PFSK-1 (cell line): ENCODE data around the gene PDE8A.

Source experiments
- FOXP2 ChIP-seq: optimal IDR thresholded peaks from 2 replicates; pipeline ENCODE3; 2011; ENCODE audit warnings: borderline replicate concordance, control low read depth, inconsistent platforms; ENCODE audit not compliant: insufficient read depth; ENCODE audit errors: extremely low read length, extremely low read depth
- POLR2AphosphoS5 ChIP-seq: IDR thresholded peaks from 2 replicates; pipeline ENCODE4 v1.6.1; 2012; ENCODE audit warnings: low read depth, mild to moderate bottlenecking, control low read depth, low read length, moderate library complexity
- SIN3A ChIP-seq: IDR thresholded peaks from 2 replicates; pipeline ENCODE4 v1.6.1; 2012; ENCODE audit warnings: mild to moderate bottlenecking, low read length, moderate library complexity, borderline replicate concordance; ENCODE audit not compliant: insufficient read depth
- TAF1 ChIP-seq: IDR thresholded peaks from 2 replicates; pipeline ENCODE4 v1.6.1; 2012; ENCODE audit warnings: low read length, control low read depth, borderline replicate concordance; ENCODE audit not compliant: insufficient read depth
- TF ChIP-seq, protein P1 (sequence below), 2 experiments: IDR thresholded peaks; 2 replicates each; pipeline versions ENCODE4 v1.6.1 to v1.8.0; 2011 to 2012; ENCODE audit warnings: low read depth in 2 of 2, low read length in 2 of 2, control low read depth in 1 of 2, inconsistent platforms in 1 of 2, mild to moderate bottlenecking in 1 of 2, moderate library complexity in 1 of 2; ENCODE audit not compliant: insufficient read depth in 1 of 2

The PDE8A gene

DNA sequence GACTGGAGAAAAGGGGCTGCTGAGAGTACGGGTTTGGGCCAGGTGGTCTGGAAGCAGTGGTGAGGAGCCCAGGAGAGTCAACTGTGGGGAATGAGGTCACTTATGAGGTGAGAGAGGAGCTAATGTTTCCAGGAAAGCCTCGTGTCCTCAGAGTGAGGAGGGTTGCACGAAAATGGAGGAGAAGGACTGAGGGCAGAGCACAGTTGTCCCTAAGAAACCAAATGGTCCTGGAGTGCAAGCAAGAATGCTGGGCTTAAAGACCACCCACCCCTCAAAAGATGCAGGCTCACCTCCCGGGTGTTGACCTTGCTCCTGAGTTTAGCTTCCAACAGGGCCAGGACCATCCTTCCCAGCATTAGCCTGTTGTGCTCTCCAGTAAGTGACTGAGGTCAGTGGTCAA lies 133.2 kb downstream of the PDE8A start:
- no peak for TF ChIP-seq TAF1
- TF ChIP-seq FOXP2: no peak
- no peak for TF ChIP-seq SIN3A
- TF ChIP-seq, protein P1, sequence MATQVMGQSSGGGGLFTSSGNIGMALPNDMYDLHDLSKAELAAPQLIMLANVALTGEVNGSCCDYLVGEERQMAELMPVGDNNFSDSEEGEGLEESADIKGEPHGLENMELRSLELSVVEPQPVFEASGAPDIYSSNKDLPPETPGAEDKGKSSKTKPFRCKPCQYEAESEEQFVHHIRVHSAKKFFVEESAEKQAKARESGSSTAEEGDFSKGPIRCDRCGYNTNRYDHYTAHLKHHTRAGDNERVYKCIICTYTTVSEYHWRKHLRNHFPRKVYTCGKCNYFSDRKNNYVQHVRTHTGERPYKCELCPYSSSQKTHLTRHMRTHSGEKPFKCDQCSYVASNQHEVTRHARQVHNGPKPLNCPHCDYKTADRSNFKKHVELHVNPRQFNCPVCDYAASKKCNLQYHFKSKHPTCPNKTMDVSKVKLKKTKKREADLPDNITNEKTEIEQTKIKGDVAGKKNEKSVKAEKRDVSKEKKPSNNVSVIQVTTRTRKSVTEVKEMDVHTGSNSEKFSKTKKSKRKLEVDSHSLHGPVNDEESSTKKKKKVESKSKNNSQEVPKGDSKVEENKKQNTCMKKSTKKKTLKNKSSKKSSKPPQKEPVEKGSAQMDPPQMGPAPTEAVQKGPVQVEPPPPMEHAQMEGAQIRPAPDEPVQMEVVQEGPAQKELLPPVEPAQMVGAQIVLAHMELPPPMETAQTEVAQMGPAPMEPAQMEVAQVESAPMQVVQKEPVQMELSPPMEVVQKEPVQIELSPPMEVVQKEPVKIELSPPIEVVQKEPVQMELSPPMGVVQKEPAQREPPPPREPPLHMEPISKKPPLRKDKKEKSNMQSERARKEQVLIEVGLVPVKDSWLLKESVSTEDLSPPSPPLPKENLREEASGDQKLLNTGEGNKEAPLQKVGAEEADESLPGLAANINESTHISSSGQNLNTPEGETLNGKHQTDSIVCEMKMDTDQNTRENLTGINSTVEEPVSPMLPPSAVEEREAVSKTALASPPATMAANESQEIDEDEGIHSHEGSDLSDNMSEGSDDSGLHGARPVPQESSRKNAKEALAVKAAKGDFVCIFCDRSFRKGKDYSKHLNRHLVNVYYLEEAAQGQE (IDR thresholded peaks at IDR 0.05; ENCODE audit: insufficient read depth in 1 of 2, low read depth in 2 of 2, low read length in 2 of 2): no peak
- TF ChIP-seq POLR2AphosphoS5: no peak

DNA sequence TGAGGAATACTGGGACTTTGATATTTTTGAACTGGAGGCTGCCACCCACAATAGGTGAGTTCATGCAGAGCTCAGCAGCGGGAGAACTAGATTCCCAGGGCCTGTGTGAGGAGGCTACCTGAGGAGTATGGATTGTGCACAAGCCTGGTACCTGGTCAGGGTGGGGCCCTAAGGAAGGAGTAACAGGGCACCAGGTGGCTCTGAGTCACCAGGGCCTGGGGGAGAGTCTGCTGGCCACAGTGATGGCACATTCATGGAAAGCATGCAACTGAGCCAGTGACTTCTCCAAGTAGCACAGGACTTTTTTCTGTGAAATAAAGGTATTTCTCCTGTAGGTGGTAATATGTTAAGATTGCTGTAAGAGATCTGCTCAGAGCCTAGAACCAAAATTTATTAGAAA lies 134.4 kb downstream of the PDE8A start:
- TF ChIP-seq, protein P1 (IDR thresholded peaks at IDR 0.05; ENCODE audit: insufficient read depth in 1 of 2, low read depth in 2 of 2, low read length in 2 of 2): no peak
- TF ChIP-seq TAF1 (no peak), FOXP2 (no peak), SIN3A (no peak), POLR2AphosphoS5 (no peak)

- no peak for TF ChIP-seq TAF1
- TF ChIP-seq, protein P1 (IDR thresholded peaks at IDR 0.05; ENCODE audit: insufficient read depth in 1 of 2, low read depth in 2 of 2, low read length in 2 of 2): no peak
- TF ChIP-seq SIN3A: no peak
- no peak for TF ChIP-seq POLR2AphosphoS5
- TF ChIP-seq FOXP2: no peak
Measured at GRCh38 chr15:85116494-85116893, 134.8 kb downstream of the PDE8A start.

DNA sequence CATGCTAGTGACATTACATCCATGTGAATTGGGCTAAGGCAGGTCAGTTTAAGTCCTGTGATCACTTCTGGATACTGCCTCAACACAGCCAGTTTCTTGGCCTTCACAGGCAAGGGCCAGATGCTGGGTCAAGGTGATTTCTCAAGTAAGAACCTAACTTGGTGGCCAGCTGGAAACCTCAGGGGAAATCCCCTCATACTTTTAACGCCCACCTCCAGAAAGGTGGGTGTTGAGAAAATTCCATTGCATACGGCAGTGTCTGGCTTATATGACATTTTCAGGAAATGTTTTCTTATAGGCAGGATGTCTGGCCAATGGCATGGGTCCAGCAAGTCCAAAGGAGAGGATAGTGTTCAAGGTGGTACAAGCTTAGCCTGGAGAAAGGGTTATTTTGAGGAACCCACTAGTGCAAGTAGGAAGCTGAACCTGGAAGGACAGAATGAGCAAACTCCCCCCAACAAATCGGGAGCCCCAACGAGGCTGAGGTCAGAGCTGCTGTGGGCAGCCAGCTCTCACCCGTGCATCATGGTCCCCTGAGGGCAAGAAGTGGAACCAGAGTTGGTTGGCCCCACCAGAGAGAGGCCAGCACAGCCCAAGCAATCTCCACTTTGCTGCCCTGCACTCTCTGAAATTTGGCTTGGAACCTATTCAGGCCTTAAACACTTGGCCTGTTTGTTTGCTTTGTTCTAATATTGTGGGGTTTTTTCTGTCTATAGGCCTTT lies 135.4 kb downstream of the PDE8A start:
- TF ChIP-seq POLR2AphosphoS5 (no peak), SIN3A (no peak), TAF1 (no peak), FOXP2 (no peak)
- TF ChIP-seq, protein P1 (IDR thresholded peaks at IDR 0.05; ENCODE audit: insufficient read depth in 1 of 2, low read depth in 2 of 2, low read length in 2 of 2): no peak

DNA sequence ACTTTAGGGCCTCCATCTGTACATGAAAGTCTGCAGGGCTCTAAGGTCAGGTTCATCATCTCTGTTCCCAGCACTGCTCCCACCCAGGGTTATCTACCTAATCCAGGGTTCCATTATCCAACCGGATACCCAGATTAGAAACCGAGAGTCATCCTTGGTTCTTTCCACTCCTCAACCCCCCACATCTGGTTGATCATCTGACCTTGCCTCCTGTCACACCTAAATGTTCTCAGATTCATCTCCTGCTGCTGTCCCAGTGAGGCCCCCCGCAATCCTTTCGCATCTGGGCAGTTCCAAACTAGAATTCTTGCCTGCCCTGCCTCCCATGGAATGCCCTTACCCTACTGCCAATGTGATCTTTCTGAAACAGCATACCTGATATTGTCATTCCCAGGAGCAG lies 136.5 kb downstream of the PDE8A start:
- TF ChIP-seq TAF1 (no peak), POLR2AphosphoS5 (no peak)
